Myocyte (in vitro differentiated cells): ENCODE data around the gene RPRD1B. TPM values are rescaled to one million over a fixed set of nuclear protein-coding genes. Genes with fewer than 3 reads are reported as not detected.

Experiments used
- DNase-seq: peaks from one replicate; pipeline ENCODE4 v3.0.0-alpha.2; 2012; ENCODE audit warnings: low read depth
- total RNA-seq: library from RNA; depleted of rRNA; stranded (reverse); fragments of >200 nt; gene quantifications from 2 replicates; pipeline ENCODE4 v1.2.3, GENCODE V29; 2014

The RPRD1B gene
- total RNA-seq, 1 donor from 2014 or later = 24.3 TPM

- no peak for DNase-seq
These were observed 101.1 kb downstream of the RPRD1B start for GRCh38 chr20:38134427-38135270.

- no peak for DNase-seq
These were observed 101.7 kb downstream of the RPRD1B start for GRCh38 chr20:38135271-38135650.

GRCh38 chr20:38135651-38136420, 102.3 kb downstream of the RPRD1B start:
- peak; percentile 39 for DNase-seq

GRCh38 chr20:38136421-38137245, 103.1 kb downstream of the RPRD1B start:
- DNase-seq = no peak

GRCh38 chr20:38137441-38138037, 104.0 kb downstream of the RPRD1B start:
- DNase-seq = no peak

GRCh38 chr20:38138086-38138778, 104.7 kb downstream of the RPRD1B start:
- no peak for DNase-seq

GRCh38 chr20:38139156-38139912, 105.8 kb downstream of the RPRD1B start:
- DNase-seq = no peak

GRCh38 chr20:38139977-38140753, 106.6 kb downstream of the RPRD1B start:
- DNase-seq = peak; percentile 62

GRCh38 chr20:38141204-38141888, 107.8 kb downstream of the RPRD1B start:
- DNase-seq = no peak

Other genes with a start within 250 kb of the RPRD1B start
- gene VSTM2L, start 130.6 kb upstream of the RPRD1B start, total RNA-seq = 77.5 and 139 TPM in 2 replicates
- gene TTI1, start 290 bp upstream of the RPRD1B start, total RNA-seq = 20.0 and 21.8 TPM in 2 replicates
- 1.0 and 2.6 TPM in 2 replicates for gene TGM2, start 131.5 kb downstream of the RPRD1B start, total RNA-seq
- 0.16 and 0.57 TPM in 2 replicates for gene KIAA1755, start 227.0 kb downstream of the RPRD1B start, total RNA-seq